Breast epithelium (tissue), 4 donors: ENCODE data around the gene B4GALNT1. TPM values are rescaled to one million over a fixed set of nuclear protein-coding genes. Genes with fewer than 3 reads are reported as not detected.

ENCODE experiments used
- DNase-seq, 2 donors: peaks; one replicate each; pipeline ENCODE4 v3.0.0-alpha.2; 2019; ENCODE audit warnings: low spot score in 2 of 2
- H3K27ac ChIP-seq, 2 donors: fragments of 200-600 bp; sonication (generic) in 1 of 2; one replicate each; pipeline ENCODE4 v1.5.1; 2016 to 2019; ENCODE audit warnings: mild to moderate bottlenecking in 1 of 2
- H3K27me3 ChIP-seq, 2 donors: fragments of 200-600 bp; sonication (generic) in 1 of 2; one replicate each; pipeline versions ENCODE4 v1.5.1 to v1.6.0; 2017 to 2019; ENCODE audit warnings: control low read depth in 1 of 2, mild to moderate bottlenecking in 1 of 2
- H3K36me3 ChIP-seq: fragments of 200-600 bp; one replicate; pipeline ENCODE4 v1.5.1; 2019
- H3K4me1 ChIP-seq, 2 donors: fragments of 200-600 bp; sonication (generic); one replicate each; pipeline ENCODE4 v1.5.1; 2016 to 2019; ENCODE audit warnings: control low read depth in 1 of 2
- H3K4me3 ChIP-seq, 3 donors: fragments of 200-600 bp; sonication (generic); 1 replicate in 2 of 3; 2 replicates in 1 of 3; pipeline ENCODE4 v1.5.1; 2016 to 2019; ENCODE audit warnings: mild to moderate bottlenecking in 3 of 3, moderate library complexity in 2 of 3
- H3K9me3 ChIP-seq, 2 donors: fragments of 200-600 bp; sonication (generic) in 1 of 2; one replicate each; pipeline ENCODE4 v1.5.1; 2016 to 2019; ENCODE audit warnings: control low read depth in 1 of 2
- POLR2A ChIP-seq: fragments of 450-650 bp; IDR thresholded peaks from one replicate; pipeline ENCODE4 v1.6.1; 2016; ENCODE audit warnings: antibody characterized with exemption, mild to moderate bottlenecking, moderate library complexity
- POLR2AphosphoS5 ChIP-seq, 3 donors: sonication (generic); formaldehyde crosslinking; IDR thresholded peaks; one replicate each; pipeline ENCODE4 v1.6.1; 2017; ENCODE audit warnings: antibody characterized with exemption in 3 of 3
- intact Hi-C: fragments of 100-400 bp; cut with DNase I; formaldehyde crosslinking; loops from one replicate; pipeline ENCODE4 v1.15.1; 2023; ENCODE audit warnings: low total_unique reads
- total RNA-seq, 3 donors: library from RNA; depleted of rRNA; stranded (reverse); fragments of >200 nt; gene quantifications; one replicate each; pipeline ENCODE4 v1.1.0, GENCODE V29; 2016
- TF ChIP-seq, protein P1 (sequence below), 3 donors: fragments of 450-650 bp; IDR thresholded peaks; one replicate each; pipeline ENCODE4 v1.5.1; 2016 to 2017; ENCODE audit warnings: antibody characterized with exemption in 3 of 3, mild to moderate bottlenecking in 3 of 3, moderate library complexity in 3 of 3

Gene B4GALNT1
- total RNA-seq, 3 donors from 2014 or later = 1.1 to 2.6 (median 1.2) TPM

GRCh38 chr12:57586128-57586527 is 46.9 kb downstream of the B4GALNT1 start:
- H3K4me3 ChIP-seq = no peak overlapping the region
- intact Hi-C loops = no loop called here
- H3K27me3 ChIP-seq = no peaks in the 10 kb centered on the region
- H3K9me3 ChIP-seq = no peaks in the 10 kb centered on the region
- DNase-seq = no peak
- no peaks in the 10 kb centered on the region for H3K36me3 ChIP-seq
- no peak overlapping the region for H3K27ac ChIP-seq
- peaks cover 0 to 4% of the 10 kb centered on the region in 2 donors for H3K4me1 ChIP-seq
- no peak for TF ChIP-seq POLR2AphosphoS5 (IDR thresholded peaks at IDR 0.05)
- TF ChIP-seq, protein P1, sequence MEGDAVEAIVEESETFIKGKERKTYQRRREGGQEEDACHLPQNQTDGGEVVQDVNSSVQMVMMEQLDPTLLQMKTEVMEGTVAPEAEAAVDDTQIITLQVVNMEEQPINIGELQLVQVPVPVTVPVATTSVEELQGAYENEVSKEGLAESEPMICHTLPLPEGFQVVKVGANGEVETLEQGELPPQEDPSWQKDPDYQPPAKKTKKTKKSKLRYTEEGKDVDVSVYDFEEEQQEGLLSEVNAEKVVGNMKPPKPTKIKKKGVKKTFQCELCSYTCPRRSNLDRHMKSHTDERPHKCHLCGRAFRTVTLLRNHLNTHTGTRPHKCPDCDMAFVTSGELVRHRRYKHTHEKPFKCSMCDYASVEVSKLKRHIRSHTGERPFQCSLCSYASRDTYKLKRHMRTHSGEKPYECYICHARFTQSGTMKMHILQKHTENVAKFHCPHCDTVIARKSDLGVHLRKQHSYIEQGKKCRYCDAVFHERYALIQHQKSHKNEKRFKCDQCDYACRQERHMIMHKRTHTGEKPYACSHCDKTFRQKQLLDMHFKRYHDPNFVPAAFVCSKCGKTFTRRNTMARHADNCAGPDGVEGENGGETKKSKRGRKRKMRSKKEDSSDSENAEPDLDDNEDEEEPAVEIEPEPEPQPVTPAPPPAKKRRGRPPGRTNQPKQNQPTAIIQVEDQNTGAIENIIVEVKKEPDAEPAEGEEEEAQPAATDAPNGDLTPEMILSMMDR (IDR thresholded peaks at IDR 0.05) = no peak
- no peak for TF ChIP-seq POLR2A

GRCh38 chr12:57585156-57585555 is 47.8 kb downstream of the B4GALNT1 start:
- intact Hi-C loops = no loop called here
- H3K36me3 ChIP-seq = no peaks in the 10 kb centered on the region
- no peaks in the 10 kb centered on the region for H3K4me1 ChIP-seq
- H3K9me3 ChIP-seq = no peaks in the 10 kb centered on the region
- TF ChIP-seq, protein P1 (IDR thresholded peaks at IDR 0.05) = no peak
- TF ChIP-seq POLR2A (no peak), POLR2AphosphoS5 (IDR thresholded peaks at IDR 0.05) (no peak)
- no peak overlapping the region for H3K4me3 ChIP-seq
- DNase-seq = no peak
- no peaks in the 10 kb centered on the region for H3K27me3 ChIP-seq
- H3K27ac ChIP-seq = no peak overlapping the region

DNA sequence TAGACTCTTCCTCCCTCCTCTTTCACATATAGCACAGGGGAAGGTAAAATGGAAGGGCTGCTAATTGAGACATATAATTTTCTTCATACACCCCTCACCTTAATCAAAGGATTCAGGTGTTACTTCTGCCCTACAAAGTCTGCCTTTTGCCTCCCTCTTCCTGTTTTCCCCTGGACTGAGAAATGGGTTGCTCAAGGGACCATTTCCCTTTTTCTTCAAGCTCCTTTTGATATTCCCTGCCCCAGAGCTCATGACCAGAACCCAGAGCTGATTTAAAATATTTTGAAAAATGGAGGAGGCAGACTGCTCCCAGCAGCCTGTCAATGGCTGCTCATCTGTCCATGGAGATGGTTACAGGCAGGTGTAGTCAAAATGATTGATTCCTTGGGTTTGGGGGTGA is 48.3 kb downstream of the B4GALNT1 start:
- Histone ChIP-seq H3K36me3 (no peaks in the 10 kb centered on the region), H3K4me1 (no peaks in the 10 kb centered on the region), H3K27me3 (no peaks in the 10 kb centered on the region), H3K4me3 (no peak overlapping the region), H3K9me3 (no peaks in the 10 kb centered on the region), H3K27ac (no peak overlapping the region)
- no peak for TF ChIP-seq POLR2AphosphoS5 (IDR thresholded peaks at IDR 0.05)
- TF ChIP-seq POLR2A = no peak
- TF ChIP-seq, protein P1 (IDR thresholded peaks at IDR 0.05) = no peak
- DNase-seq = no peak
- intact Hi-C loops = loop anchor here (5.0 kb wide), 1 partner anchor 33 kb away; no protein-coding TSS in a partner anchor

GRCh38 chr12:57584050-57584449 is 49.0 kb downstream of the B4GALNT1 start:
- Histone ChIP-seq H3K27me3 (no peaks in the 10 kb centered on the region), H3K4me3 (no peak overlapping the region), H3K9me3 (no peaks in the 10 kb centered on the region), H3K4me1 (no peaks in the 10 kb centered on the region), H3K36me3 (no peaks in the 10 kb centered on the region), H3K27ac (no peak overlapping the region)
- TF ChIP-seq, protein P1 (IDR thresholded peaks at IDR 0.05) = no peak
- no peak for TF ChIP-seq POLR2AphosphoS5 (IDR thresholded peaks at IDR 0.05)
- no peak for TF ChIP-seq POLR2A
- DNase-seq = peak in 1 of 2 donors; percentile 24
- intact Hi-C loops = loop anchor here (5.0 kb wide), 1 partner anchor 33 kb away; no protein-coding TSS in a partner anchor

- H3K27ac ChIP-seq = no peak overlapping the region
- no peaks in the 10 kb centered on the region for H3K9me3 ChIP-seq
- no peaks in the 10 kb centered on the region for H3K27me3 ChIP-seq
- no peaks in the 10 kb centered on the region for H3K36me3 ChIP-seq
- intact Hi-C loops = loop anchor here (5.0 kb wide), 1 partner anchor 34 kb away; no protein-coding TSS in a partner anchor
- peak; percentile 49 to 54 for DNase-seq
- H3K4me3 ChIP-seq = no peak overlapping the region
- H3K4me1 ChIP-seq = no peaks in the 10 kb centered on the region
- TF ChIP-seq, protein P1 (IDR thresholded peaks at IDR 0.05) = peak; percentile 92 to 97 (median 97)
- TF ChIP-seq POLR2AphosphoS5 (IDR thresholded peaks at IDR 0.05) (no peak), POLR2A (no peak)
Measured at GRCh38 chr12:57583008-57583831, 49.8 kb downstream of the B4GALNT1 start.
